ENCODE measurements around the gene IGFL2. TPM values are rescaled to one million over a fixed set of nuclear protein-coding genes. Genes with fewer than 3 reads are reported as not detected.
A peak's percentile ranks its signal among the peaks of the same experiment; 100 is the strongest.
"Not testable (repeated sequence)": the region's sequence is repeated elsewhere in the genome, so short reads cannot be mapped to it uniquely, and the experiment has no call there.

Gene IGFL2
- polyA plus RNA-seq, 3 donors, result not detected

DNA sequence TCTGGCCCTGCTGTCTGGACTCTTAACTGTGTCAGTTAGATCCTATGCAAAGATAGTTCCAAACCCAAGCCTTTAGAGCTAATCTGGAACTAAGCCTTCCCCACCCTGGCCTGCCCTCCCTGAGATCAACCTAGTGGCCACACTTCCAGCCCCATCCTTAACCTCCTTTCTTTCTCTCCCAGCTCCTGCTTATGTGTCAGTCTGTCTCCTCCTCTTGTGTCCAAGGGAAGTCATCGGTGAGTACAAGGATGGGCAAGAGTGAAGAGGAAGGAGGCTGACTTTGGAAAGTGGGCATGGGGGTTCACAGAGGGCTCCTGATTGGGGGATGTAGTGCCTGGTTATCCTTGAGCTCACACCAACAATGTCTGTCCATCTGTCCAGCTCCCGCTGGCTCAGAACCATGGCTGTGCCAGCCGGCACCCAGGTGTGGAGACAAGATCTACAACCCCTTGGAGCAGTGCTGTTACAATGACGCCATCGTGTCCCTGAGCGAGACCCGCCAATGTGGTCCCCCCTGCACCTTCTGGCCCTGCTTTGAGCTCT, 12.3 kb downstream of the IGFL2 start:
- no peaks in the 10 kb centered on the region for H4K20me1 ChIP-seq (ENCODE audit: insufficient read depth, low read length)
- H3K79me2 ChIP-seq (ENCODE audit: insufficient read depth, low read length), result no peaks in the 10 kb centered on the region
- peaks cover 4 to 9% of the 10 kb centered on the region in 2 donors for H3K27me3 ChIP-seq (ENCODE audit: control insufficient read depth in 2 of 2, insufficient read depth in 2 of 2, low read length in 2 of 2)
- no peaks in the 10 kb centered on the region for H3K4me1 ChIP-seq (ENCODE audit: control insufficient read depth in 1 of 2, insufficient read depth in 2 of 2, low read length in 2 of 2)
- H3K36me3 ChIP-seq (replicated peaks in 1 of 2; ENCODE audit: control insufficient read depth in 1 of 2, insufficient read depth in 2 of 2, low read length in 2 of 2), result no peaks in the 10 kb centered on the region
- WGBS (ENCODE audit: insufficient coverage), result 100% methylated on average over 1 of the region's 7 CpGs
- no peaks in the 10 kb centered on the region for H3K36me3 Mint-ChIP-seq
- TF ChIP-seq, protein P1, sequence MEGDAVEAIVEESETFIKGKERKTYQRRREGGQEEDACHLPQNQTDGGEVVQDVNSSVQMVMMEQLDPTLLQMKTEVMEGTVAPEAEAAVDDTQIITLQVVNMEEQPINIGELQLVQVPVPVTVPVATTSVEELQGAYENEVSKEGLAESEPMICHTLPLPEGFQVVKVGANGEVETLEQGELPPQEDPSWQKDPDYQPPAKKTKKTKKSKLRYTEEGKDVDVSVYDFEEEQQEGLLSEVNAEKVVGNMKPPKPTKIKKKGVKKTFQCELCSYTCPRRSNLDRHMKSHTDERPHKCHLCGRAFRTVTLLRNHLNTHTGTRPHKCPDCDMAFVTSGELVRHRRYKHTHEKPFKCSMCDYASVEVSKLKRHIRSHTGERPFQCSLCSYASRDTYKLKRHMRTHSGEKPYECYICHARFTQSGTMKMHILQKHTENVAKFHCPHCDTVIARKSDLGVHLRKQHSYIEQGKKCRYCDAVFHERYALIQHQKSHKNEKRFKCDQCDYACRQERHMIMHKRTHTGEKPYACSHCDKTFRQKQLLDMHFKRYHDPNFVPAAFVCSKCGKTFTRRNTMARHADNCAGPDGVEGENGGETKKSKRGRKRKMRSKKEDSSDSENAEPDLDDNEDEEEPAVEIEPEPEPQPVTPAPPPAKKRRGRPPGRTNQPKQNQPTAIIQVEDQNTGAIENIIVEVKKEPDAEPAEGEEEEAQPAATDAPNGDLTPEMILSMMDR (IDR thresholded peaks at IDR 0.05), result no peak
- peaks cover 9 to 20% (median 19%) of the 10 kb centered on the region in 7 donors for H3K9me3 Mint-ChIP-seq
- H2AFZ ChIP-seq (ENCODE audit: insufficient read depth, low read depth, low read length, poor library complexity, severe bottlenecking), result no peak overlapping the region
- H3K4me3 ChIP-seq (replicated peaks in 1 of 3; ENCODE audit: low read depth in 2 of 3, low read length in 3 of 3), result no peak overlapping the region
- no peak overlapping the region for H3K9ac ChIP-seq (ENCODE audit: insufficient read depth, low read length, poor library complexity, severe bottlenecking)
- H3K27ac ChIP-seq (ENCODE audit: low read depth in 1 of 2, low read length in 2 of 2), result no peak overlapping the region
- no peak for DNase-seq
- no peak overlapping the region for H3K4me3 Mint-ChIP-seq
- H3K27me3 Mint-ChIP-seq (ENCODE audit: low read depth in 3 of 3), result peaks cover 7 to 22% (median 21%) of the 10 kb centered on the region in 3 donors
- peaks cover 0 to 4% of the 10 kb centered on the region in 2 donors for H3K9me3 ChIP-seq (replicated peaks in 1 of 2; ENCODE audit: control insufficient read depth in 1 of 2, insufficient read depth in 1 of 2, low read length in 2 of 2)
- intact Hi-C loops (cut with micrococcal nuclease), result no loop called here
- no peak overlapping the region for H3K27ac Mint-ChIP-seq
- H3K4me2 ChIP-seq (replicated peaks; ENCODE audit: extremely low read depth, low read length, poor library complexity, severe bottlenecking), result no peak overlapping the region
- no peaks in the 10 kb centered on the region for H3K4me1 Mint-ChIP-seq

DNA sequence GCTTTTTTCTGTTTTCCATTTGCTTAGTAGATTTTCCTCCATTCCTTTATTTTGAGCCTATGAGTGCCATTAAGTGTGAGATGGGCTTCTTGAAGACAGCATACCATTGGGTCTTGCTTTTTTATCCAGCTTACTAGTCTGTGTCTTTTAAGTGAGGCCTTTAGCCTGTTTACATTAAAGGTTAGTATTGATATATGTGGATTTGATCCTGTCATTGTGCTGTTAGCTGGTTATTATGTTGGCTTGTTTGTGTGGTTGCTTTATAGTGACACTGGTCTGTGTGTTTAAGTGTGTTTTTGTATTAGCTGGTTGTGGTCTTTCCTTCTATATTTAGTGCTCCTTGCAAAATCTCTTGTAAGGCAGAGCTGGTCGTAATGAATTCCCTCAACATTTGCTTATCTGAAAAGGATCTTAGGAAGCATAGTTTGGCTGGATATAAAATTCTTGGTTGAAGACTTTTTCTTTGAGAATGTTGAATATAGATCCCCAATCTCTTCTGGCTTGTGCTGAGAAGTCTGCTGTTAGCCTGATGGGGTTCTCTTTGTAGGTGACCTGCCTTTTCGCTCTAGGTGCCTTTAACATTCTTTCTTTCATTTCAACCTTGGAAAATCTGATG, 13.7 kb downstream of the IGFL2 start:
- H3K36me3 ChIP-seq (replicated peaks in 1 of 2; ENCODE audit: control insufficient read depth in 1 of 2, insufficient read depth in 2 of 2, low read length in 2 of 2); intact Hi-C loops (cut with micrococcal nuclease); H2AFZ ChIP-seq (ENCODE audit: insufficient read depth, low read depth, low read length, poor library complexity, severe bottlenecking); DNase-seq; H3K4me1 Mint-ChIP-seq; H3K79me2 ChIP-seq (ENCODE audit: insufficient read depth, low read length); H4K20me1 ChIP-seq (ENCODE audit: insufficient read depth, low read length); H3K4me3 Mint-ChIP-seq; H3K4me3 ChIP-seq (replicated peaks in 1 of 3; ENCODE audit: low read depth in 2 of 3, low read length in 3 of 3); H3K9me3 ChIP-seq (replicated peaks in 1 of 2; ENCODE audit: control insufficient read depth in 1 of 2, insufficient read depth in 1 of 2, low read length in 2 of 2); H3K27me3 ChIP-seq (ENCODE audit: control insufficient read depth in 2 of 2, insufficient read depth in 2 of 2, low read length in 2 of 2); H3K36me3 Mint-ChIP-seq; H3K9ac ChIP-seq (ENCODE audit: insufficient read depth, low read length, poor library complexity, severe bottlenecking); H3K4me1 ChIP-seq (ENCODE audit: control insufficient read depth in 1 of 2, insufficient read depth in 2 of 2, low read length in 2 of 2); H3K27ac ChIP-seq (ENCODE audit: low read depth in 1 of 2, low read length in 2 of 2); H3K4me2 ChIP-seq (replicated peaks; ENCODE audit: extremely low read depth, low read length, poor library complexity, severe bottlenecking): not testable (repeated sequence)
- no CpG with 5 or more reads among the region's 2 CpGs for WGBS (ENCODE audit: insufficient coverage)
- Mint-ChIP-seq H3K27me3 (ENCODE audit: low read depth in 3 of 3) (peaks cover 12 to 19% (median 16%) of the 10 kb centered on the region in 3 donors), H3K27ac (peak overlapping the region in 1 of 7 donors; percentile 22), H3K9me3 (peaks cover 9 to 23% (median 20%) of the 10 kb centered on the region in 7 donors)

Measured in CD14-positive monocyte (primary cell).